IPS-NIHi11 (cell line): ENCODE data around the gene CGB5.

Experiments used
- DNase-seq: peaks from one replicate; pipeline ENCODE4 v3.0.0; 2012; ENCODE audit warnings: mixed read lengths, low spot score

The CGB5 gene

DNA sequence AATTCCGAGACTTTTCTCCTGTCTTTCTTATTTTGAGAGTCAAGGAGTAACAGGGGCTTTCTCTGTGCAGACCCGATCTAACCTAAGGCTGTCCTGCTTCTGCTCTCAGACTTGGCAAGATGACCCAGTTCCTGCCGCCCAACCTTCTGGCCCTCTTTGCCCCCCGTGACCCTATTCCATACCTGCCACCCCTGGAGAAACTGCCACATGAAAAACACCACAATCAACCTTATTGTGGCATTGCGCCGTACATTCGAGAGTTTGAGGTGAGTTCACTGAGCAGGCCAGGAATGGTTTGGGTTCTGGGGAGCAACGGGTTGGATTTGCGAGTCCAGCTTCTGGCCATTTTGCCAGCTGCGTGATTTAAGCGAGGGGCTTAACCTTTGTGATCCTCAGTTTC, 42.6 kb downstream of the CGB5 start:
- DNase-seq, result no peak

DNA sequence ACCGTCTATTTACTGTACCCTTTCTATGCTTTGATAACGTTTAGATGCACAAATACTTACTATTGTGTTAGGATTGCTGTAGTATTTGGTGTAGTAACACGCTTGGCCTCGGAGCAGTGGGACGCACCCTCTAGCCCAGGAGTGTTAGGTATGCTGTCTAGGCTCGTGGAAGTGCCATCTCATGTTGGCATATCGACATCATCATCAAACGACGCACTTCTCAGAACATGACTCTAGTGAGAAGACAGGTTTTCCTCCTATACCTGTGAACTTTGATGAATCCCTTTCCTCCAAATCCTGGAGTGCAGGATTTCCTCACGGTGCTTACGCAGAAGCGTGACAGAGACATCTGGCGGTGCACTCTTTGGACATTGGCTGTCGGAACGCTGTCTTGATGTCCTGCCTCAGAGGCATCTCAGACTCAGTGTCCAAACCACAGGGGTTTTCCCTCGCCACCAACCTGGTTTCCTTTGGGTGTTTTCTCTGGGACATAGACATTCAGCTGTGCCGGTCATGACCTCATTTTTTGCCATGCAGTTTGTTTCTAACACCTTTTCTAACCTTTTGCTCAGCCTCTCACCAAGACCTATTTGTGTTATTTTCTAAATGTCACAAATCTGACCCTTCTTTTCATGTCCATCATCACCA, 47.9 kb downstream of the CGB5 start:
- DNase-seq, result no peak

DNA sequence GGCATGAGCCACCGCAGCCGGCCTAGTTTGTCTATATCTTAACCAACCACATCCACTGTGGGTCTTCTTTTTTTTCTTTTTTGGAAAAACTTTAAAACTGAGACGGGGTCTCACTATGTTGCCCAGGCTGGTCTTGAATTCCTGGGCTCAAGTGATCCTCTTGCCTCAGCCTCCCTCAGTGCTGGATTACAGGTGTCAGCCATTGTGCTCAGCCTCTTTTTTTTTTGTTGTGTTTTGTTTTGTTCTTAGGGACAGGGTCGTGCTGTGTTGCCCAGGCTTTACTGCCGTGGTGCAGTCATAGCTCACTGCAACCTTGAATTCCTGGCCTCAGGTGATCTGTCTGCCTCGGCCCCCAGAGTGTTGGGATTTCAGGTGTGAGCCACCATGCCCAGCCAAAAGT, 49.0 kb downstream of the CGB5 start:
- no peak for DNase-seq
